IMR-90 (cell line): ENCODE measurements around the gene SV2C. TPM values are rescaled to one million over a fixed set of nuclear protein-coding genes. Genes with fewer than 3 reads are reported as not detected.

Experiments
- ATAC-seq: fragments of 200-7000 bp; cut with Tn5 transposase; 2 replicates; pipeline ENCODE4 v1.9.1; 2020; ENCODE audit warnings: low read depth, mild to moderate bottlenecking, moderate library complexity
- BruUV-seq: library from RNA; stranded (reverse); fragments of 400-500 nt; replicated peaks from 2 replicates; lab custom pipeline; 2021; lab: Mats Ljungman, UMichigan
- CTCF ChIA-PET: fragments of 300-600 bp; formaldehyde crosslinking; extraction: SDS; loops from one replicate; lab custom pipeline; 2021; ENCODE audit warnings: antibody characterized with exemption; lab: Yijun Ruan, JAX
- POLR2A ChIA-PET: fragments of 300-600 bp; sonication (Branson Sonifier 250); formaldehyde crosslinking; loops from one replicate; lab custom pipeline; 2022; ENCODE audit warnings: antibody characterized with exemption; ENCODE audit not compliant: unreplicated experiment; lab: Charles Lee
- DNase-seq: peaks from one replicate; pipeline ENCODE4 v3.0.0; 2013
- H2AFZ ChIP-seq: replicated peaks from 2 replicates; pipeline ENCODE3; 2013; ENCODE audit warnings: low read length, mild to moderate bottlenecking; ENCODE audit not compliant: poor library complexity
- H2AK5ac ChIP-seq: 2 replicates; pipeline ENCODE4 v1.6.1; 2013; ENCODE audit warnings: low read depth, low read length, inconsistent platforms
- H2AK9ac ChIP-seq: replicated peaks from 2 replicates; pipeline ENCODE3; 2013; ENCODE audit warnings: mild to moderate bottlenecking, low read depth, low read length, moderate library complexity; ENCODE audit not compliant: poor library complexity
- H2BK120ac ChIP-seq: 2 replicates; pipeline ENCODE4 v1.6.1; 2013; ENCODE audit warnings: low read depth, low read length, inconsistent platforms
- H2BK15ac ChIP-seq: 3 replicates; pipeline ENCODE4 v1.6.1; 2013; ENCODE audit warnings: low read depth, low read length, inconsistent platforms
- H2BK20ac ChIP-seq: 2 replicates; pipeline ENCODE4 v1.6.1; 2013; ENCODE audit warnings: low read depth, mild to moderate bottlenecking, inconsistent platforms, low read length, moderate library complexity
- H2BK5ac ChIP-seq: 2 replicates; pipeline ENCODE4 v1.6.1; 2013; ENCODE audit warnings: mild to moderate bottlenecking, low read depth, low read length, inconsistent platforms; ENCODE audit not compliant: poor library complexity, severe bottlenecking
- H3K14ac ChIP-seq: replicated peaks from 2 replicates; pipeline ENCODE4 v1.6.1; 2013; ENCODE audit warnings: low read depth, low read length, inconsistent platforms
- H3K18ac ChIP-seq: 2 replicates; pipeline ENCODE4 v1.6.1; 2013; ENCODE audit warnings: low read depth, low read length, control low read depth
- H3K23ac ChIP-seq: 2 replicates; pipeline ENCODE4 v1.6.1; 2013; ENCODE audit warnings: low read depth, low read length, inconsistent platforms
- H3K27ac ChIP-seq: 2 replicates; pipeline ENCODE4 v1.5.1; 2013; ENCODE audit warnings: mild to moderate bottlenecking, control low read depth, low read length; ENCODE audit not compliant: insufficient read depth
- H3K27me3 ChIP-seq: 2 replicates; pipeline ENCODE4 v1.6.1; 2013; ENCODE audit warnings: low read length; ENCODE audit not compliant: control insufficient read depth, insufficient read depth
- H3K36me3 ChIP-seq: 2 replicates; pipeline ENCODE4 v1.6.1; 2013; ENCODE audit warnings: low read length, mixed read lengths; ENCODE audit not compliant: control insufficient read depth, insufficient read depth
- H3K4ac ChIP-seq: 2 replicates; pipeline ENCODE4 v1.6.1; 2013; ENCODE audit warnings: low read depth, low read length, inconsistent platforms
- H3K4me1 ChIP-seq: 2 replicates; pipeline ENCODE4 v1.6.1; 2013; ENCODE audit warnings: low read length, mixed read lengths; ENCODE audit not compliant: control insufficient read depth, insufficient read depth
- H3K4me2 ChIP-seq: 2 replicates; pipeline ENCODE4 v1.6.1; 2013; ENCODE audit warnings: low read depth, mild to moderate bottlenecking, control low read depth, low read length, moderate library complexity
- H3K4me3 ChIP-seq: 2 replicates; pipeline ENCODE4 v1.5.1; 2013; ENCODE audit warnings: low read depth, mild to moderate bottlenecking, control low read depth, low read length, moderate library complexity; ENCODE audit not compliant: insufficient read depth
- H3K56ac ChIP-seq: 2 replicates; pipeline ENCODE4 v1.6.1; 2013; ENCODE audit warnings: low read length, inconsistent platforms; ENCODE audit not compliant: insufficient read depth; ENCODE audit errors: extremely low read depth
- H3K79me1 ChIP-seq, 2 experiments: 2 replicates each; pipeline ENCODE4 v1.6.1; 2013; ENCODE audit warnings: low read length in 2 of 2, inconsistent platforms in 1 of 2, low read depth in 1 of 2
- H3K9ac ChIP-seq: 2 replicates; pipeline ENCODE4 v1.6.1; 2013; ENCODE audit warnings: low read depth, low read length, control low read depth
- H3K9me1 ChIP-seq: 2 replicates; pipeline ENCODE4 v1.6.1; 2013; ENCODE audit warnings: low read length, inconsistent platforms; ENCODE audit not compliant: insufficient read depth
- H3K9me3 ChIP-seq: 2 replicates; pipeline ENCODE4 v1.6.1; 2013; ENCODE audit warnings: low read length; ENCODE audit not compliant: control insufficient read depth, insufficient read depth
- H4K20me1 ChIP-seq: 2 replicates; pipeline ENCODE4 v1.6.1; 2013; ENCODE audit warnings: low read length, inconsistent platforms; ENCODE audit not compliant: insufficient read depth
- H4K5ac ChIP-seq: 2 replicates; pipeline ENCODE4 v1.6.1; 2013; ENCODE audit warnings: mild to moderate bottlenecking, low read depth, low read length, control low read depth
- H4K8ac ChIP-seq, 2 experiments: 2 replicates each; pipeline ENCODE4 v1.6.1; 2013; ENCODE audit warnings: low read depth in 2 of 2, low read length in 2 of 2, control low read depth in 1 of 2, inconsistent platforms in 1 of 2
- H4K91ac ChIP-seq: 2 replicates; pipeline ENCODE4 v1.6.1; 2013; ENCODE audit warnings: low read depth, low read length, inconsistent platforms; ENCODE audit not compliant: insufficient read depth
- CHD1 ChIP-seq: IDR thresholded peaks from 2 replicates; pipeline ENCODE4 v1.6.1; 2012; ENCODE audit warnings: low read depth, low read length, improper control_type of control experiment
- MAFK ChIP-seq: IDR thresholded peaks from 2 replicates; pipeline ENCODE4 v1.6.1; 2012; ENCODE audit warnings: low read depth, low read length, improper control_type of control experiment
- POLR2A ChIP-seq: IDR thresholded peaks from 2 replicates; pipeline ENCODE4 v1.6.1; 2012; ENCODE audit warnings: mild to moderate bottlenecking, low read depth, low read length
- RCOR1 ChIP-seq: IDR thresholded peaks from 2 replicates; pipeline ENCODE4 v1.6.1; 2012; ENCODE audit warnings: mild to moderate bottlenecking, low read length, improper control_type of control experiment; ENCODE audit not compliant: insufficient replicate concordance
- RFX5 ChIP-seq: IDR thresholded peaks from 2 replicates; pipeline ENCODE4 v1.8.0; 2012; ENCODE audit warnings: low read depth, mild to moderate bottlenecking, low read length, moderate library complexity
- WGBS, 2 experiments: methylation state at CpG; one replicate each; pipeline versions ENCODE4 v1.1.5 to v1.1.7; 2013; ENCODE audit warnings: missing lambda C conversion rate in 2 of 2; ENCODE audit not compliant: insufficient read length in 1 of 2; ENCODE audit errors: extremely low coverage in 2 of 2; 5-methylcytosine and 5-hydroxymethylcytosine counted together
- dilution Hi-C: fragments of 300-500 bp; cut with HindIII; formaldehyde crosslinking; loops from one replicate; pipeline ENCODE4 v1.14.3; 2018; ENCODE audit warnings: low sequenced_read_pairs; ENCODE audit not compliant: unreplicated experiment
- in situ Hi-C: fragments of 300-500 bp; cut with MboI; formaldehyde crosslinking; loops from 3 replicates; pipeline ENCODE4 v1.14.3; 2019; ENCODE audit warnings: low sequenced_read_pairs, inconsistent platforms, mixed read lengths
- intact Hi-C: fragments of 100-400 bp; cut with micrococcal nuclease; formaldehyde crosslinking; loops from 2 replicates; pipeline ENCODE4 v1.10.0; 2022
- polyA plus RNA-seq, 3 experiments: library from polyadenylated mRNA; depleted of rRNA; stranded (reverse); fragments of >200 nt; gene quantifications; 2 replicates each; pipeline ENCODE4 v1.2.3, GENCODE V29; 2012; ENCODE audit warnings: low replicate concordance in 1 of 3
- total RNA-seq: library from RNA; depleted of rRNA; stranded (reverse); fragments of >200 nt; gene quantifications from 2 replicates; pipeline ENCODE4 v1.2.3, GENCODE V29; 2012

SV2C gene
- total and polyA plus RNA-seq, 2 of the 4 experiments (the other 2 are of a cell fraction) = not detected

DNA sequence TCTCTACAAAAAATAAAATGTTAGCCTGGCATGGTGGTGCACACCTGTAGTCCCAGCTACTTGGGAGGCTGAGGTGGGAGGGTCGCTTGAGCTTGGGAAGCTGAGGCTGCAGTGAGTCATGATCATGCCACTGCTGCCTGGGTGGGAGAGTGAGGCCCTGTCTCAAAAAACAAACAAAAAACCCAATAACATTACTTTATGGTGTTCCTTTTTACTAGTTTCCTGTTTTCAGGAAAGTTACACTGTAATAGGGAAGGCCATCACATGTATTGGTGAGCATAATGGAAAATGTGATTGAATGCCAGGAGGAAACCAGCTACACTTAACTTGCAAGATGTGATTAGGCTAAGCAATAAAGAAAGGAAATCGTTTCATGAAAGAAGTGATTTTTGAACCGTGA, 42.7 kb downstream of the SV2C start:
- Histone ChIP-seq H3K4me2 (no peak overlapping the region), H4K91ac (no peak overlapping the region), H3K14ac (no peak overlapping the region), H3K9ac (no peak overlapping the region), H3K4me1 (no peaks in the 10 kb centered on the region), H3K56ac (no peak overlapping the region), H3K36me3 (no peaks in the 10 kb centered on the region), H3K27me3 (no peaks in the 10 kb centered on the region), H4K5ac (no peak overlapping the region), H3K23ac (no peak overlapping the region), H4K8ac (no peak overlapping the region), H3K27ac (no peak overlapping the region), H2BK15ac (no peak overlapping the region), H3K9me3 (no peaks in the 10 kb centered on the region), H2BK20ac (no peak overlapping the region), H2AK5ac (no peak overlapping the region), H2AFZ (no peak overlapping the region), H2BK5ac (no peak overlapping the region), H3K4ac (no peak overlapping the region), H3K18ac (no peak overlapping the region), H2BK120ac (no peak overlapping the region), H3K79me1 (no peaks in the 10 kb centered on the region), H2AK9ac (no peak overlapping the region), H3K9me1 (no peaks in the 10 kb centered on the region), H3K4me3 (no peak overlapping the region), H4K20me1 (no peaks in the 10 kb centered on the region)
- no TSS peak for BruUV-seq
- POLR2A ChIA-PET = no interaction called here
- TF ChIP-seq RFX5 = no peak
- no peak for TF ChIP-seq POLR2A
- TF ChIP-seq CHD1 = no peak
- TF ChIP-seq RCOR1 = no peak
- no peak for TF ChIP-seq MAFK
- 20% methylated on average over 1 of the region's 3 CpGs; no CpG with 5 or more reads in 1 of the 2 experiments for WGBS, 2 experiments
- CTCF ChIA-PET = no interaction called here
- ATAC-seq = no peak
- dilution Hi-C loops = no loop called here
- intact Hi-C loops = no loop called here
- in situ Hi-C loops = no loop called here
- DNase-seq = no peak
